ENCODE results near the gene PIM3. TPM values are rescaled to one million over a fixed set of nuclear protein-coding genes. Genes with fewer than 3 reads are reported as not detected.

Gene PIM3
- total RNA-seq (2014; rRNA removed; shearing (Covaris generic)): 9.3 and 12.7 TPM in 2 replicates

GRCh38 chr22:49960159-49961004 lies at the start of gene PIM3:
Gene PIM3 (plus strand): TSS chr22:49960772. CDS start chr22:49960948, 176 bp downstream.
- DNase-seq (ENCODE audit: low read depth): peak; percentile 93

- no peak for DNase-seq (ENCODE audit: low read depth)
Observed at GRCh38 chr22:49911881-49912625, 48.5 kb upstream of the PIM3 start.

DNA sequence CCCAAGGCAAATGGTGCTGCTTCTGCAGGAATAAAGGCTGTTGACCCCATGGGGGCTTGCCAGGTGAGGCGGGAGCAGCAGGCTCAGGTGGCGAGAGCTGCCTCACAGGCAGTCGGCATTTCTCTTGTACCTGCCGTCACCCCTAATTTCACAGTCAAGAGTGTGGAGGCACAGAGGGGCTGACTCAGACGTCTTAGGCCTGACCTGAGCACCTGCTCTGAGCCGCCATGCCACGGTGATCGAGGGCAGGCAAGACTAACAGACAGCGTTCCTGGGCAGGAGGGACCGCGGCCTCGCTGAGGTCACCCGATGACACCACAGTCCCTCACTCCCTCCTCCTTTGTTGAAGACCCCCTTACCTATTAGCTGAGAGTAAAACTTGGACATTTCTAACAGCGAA lies 47.5 kb upstream of the PIM3 start:
- no peak for DNase-seq (ENCODE audit: low read depth)

DNA sequence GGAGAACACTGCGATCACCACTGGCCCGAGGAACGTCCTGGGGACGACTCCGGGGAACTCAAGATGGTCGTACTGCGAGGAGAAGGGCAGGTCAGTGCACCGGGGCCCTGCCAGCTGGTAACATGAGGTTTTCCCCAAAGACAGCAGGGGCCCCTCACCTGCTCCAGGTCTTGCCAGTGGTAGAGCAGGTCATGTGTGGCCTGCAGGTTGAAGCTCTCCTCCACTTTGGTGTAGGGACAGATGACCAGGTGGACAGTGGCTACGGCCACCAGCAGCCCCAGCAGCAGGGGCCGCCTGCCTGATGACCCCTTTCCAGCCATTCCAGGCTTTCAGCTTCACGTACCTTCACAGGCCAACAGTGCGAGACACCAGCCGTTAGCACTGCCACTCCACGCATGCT lies 47.1 kb upstream of the PIM3 start:
- no peak for DNase-seq (ENCODE audit: low read depth)

DNA sequence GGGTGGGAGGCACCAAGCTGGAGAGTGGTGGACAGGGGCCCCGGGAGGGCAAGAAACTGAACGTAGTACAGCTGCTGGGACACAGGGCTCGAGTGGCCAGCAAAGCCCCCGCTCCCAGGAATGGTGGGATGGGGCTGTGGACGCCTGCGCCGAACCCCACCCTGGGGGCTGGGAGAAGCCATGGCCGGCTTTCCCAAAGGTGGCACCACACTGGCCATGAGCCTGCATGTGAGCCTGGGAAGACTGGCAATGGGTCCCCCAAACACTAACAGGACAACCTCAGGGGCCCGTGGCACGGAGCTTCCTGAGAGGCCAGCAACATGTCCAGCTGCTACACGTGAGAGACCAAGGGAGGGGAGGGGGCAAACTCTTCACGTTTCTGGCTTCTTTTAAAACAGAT lies 46.3 kb upstream of the PIM3 start:
- DNase-seq (ENCODE audit: low read depth): no peak

GRCh38 chr22:49915610-49916009 lies 45.0 kb upstream of the PIM3 start:
- DNase-seq (ENCODE audit: low read depth): no peak

- no peak for DNase-seq (ENCODE audit: low read depth)
Observed at GRCh38 chr22:49916831-49917230, 43.7 kb upstream of the PIM3 start.

GRCh38 chr22:49917974-49918910 lies 42.3 kb upstream of the PIM3 start, which contains the start of the genes ALG12 and CRELD2:
Gene ALG12 (minus strand): TSS chr22:49918438. CDS start chr22:49913765, 4,673 bp downstream.
Gene CRELD2 (plus strand): TSS chr22:49918634. CDS start chr22:49918770, 136 bp downstream.
- peak; percentile 93 for DNase-seq (ENCODE audit: low read depth)

- no peak for DNase-seq (ENCODE audit: low read depth)
Observed at GRCh38 chr22:49918911-49919881, 41.4 kb upstream of the PIM3 start.

GRCh38 chr22:49920859-49921258 lies 39.7 kb upstream of the PIM3 start:
- no peak for DNase-seq (ENCODE audit: low read depth)

- DNase-seq (ENCODE audit: low read depth): no peak
Observed at GRCh38 chr22:49921508-49922278, 38.9 kb upstream of the PIM3 start.

DNA sequence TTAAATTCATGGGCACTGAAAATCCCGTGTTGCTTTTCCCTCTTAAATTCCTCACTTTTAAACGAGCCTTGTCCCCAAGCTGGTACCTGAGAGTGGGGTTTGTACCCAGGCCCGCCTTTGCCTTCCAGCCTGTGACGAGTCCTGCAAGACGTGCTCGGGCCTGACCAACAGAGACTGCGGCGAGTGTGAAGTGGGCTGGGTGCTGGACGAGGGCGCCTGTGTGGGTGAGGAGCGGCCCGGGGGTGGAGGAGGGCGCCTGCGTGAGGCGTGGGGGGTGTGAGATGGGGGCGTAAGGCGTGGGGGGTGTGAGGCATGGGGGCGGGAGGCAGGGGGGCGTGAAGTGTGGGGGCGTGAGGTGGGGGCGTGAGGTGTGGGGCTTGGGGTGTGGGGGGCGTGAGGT lies 38.1 kb upstream of the PIM3 start:
- no peak for DNase-seq (ENCODE audit: low read depth)

GRCh38 chr22:49922926-49923325 lies 37.6 kb upstream of the PIM3 start:
- DNase-seq (ENCODE audit: low read depth): no peak

DNA sequence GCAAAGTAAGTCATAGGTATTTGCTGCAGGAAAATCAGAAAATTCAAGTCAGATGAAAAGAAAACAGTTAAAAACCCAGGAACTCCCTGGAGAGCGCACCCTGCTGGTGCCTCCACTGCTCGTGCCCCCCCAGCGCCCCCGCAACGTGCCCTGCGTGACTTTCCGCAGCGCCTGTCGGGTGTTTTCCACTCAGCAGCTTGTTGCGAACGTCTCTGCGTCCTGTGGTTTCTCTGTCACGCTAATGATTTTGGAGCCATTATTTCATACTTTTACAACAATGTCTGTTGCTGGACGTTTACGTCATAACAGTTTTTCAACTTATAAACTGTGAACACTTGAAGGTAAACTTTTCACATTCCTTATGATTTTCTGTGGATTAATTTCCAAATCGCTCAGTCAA lies 37.1 kb upstream of the PIM3 start:
- DNase-seq (ENCODE audit: low read depth): peak; percentile 53

DNA sequence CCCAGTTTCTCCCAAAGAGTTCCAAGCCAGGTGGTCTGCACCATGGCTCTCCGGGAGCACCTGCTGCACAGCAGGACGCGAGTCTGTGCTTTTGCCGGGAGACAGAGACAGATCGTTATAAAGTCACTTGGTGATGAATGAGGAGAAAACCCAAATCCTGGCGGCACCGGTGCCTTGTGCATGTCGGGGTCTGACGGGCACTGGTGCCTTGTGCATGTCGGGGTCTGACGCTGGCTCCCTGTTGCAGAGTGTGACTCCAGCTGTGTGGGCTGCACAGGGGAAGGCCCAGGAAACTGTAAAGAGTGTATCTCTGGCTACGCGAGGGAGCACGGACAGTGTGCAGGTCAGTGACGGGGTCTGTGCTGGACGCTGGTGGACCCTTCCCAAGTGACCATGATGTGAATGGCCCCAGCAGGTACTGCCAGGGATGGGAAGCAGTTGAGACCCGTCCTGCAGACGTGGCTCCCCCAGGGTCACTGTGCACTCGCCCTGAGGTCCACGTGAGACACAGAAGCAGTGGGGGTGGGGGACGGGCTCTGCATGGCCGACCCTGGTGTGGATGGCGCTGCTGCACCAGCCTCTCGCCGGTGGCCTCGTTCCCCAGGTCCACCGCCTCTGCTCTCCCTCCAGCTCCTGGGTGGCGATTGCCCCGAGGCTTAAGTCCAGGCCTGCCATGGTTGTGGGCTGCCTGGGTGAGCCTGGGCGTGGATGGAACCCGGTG lies 36.3 kb upstream of the PIM3 start:
- no peak for DNase-seq (ENCODE audit: low read depth)

DNA sequence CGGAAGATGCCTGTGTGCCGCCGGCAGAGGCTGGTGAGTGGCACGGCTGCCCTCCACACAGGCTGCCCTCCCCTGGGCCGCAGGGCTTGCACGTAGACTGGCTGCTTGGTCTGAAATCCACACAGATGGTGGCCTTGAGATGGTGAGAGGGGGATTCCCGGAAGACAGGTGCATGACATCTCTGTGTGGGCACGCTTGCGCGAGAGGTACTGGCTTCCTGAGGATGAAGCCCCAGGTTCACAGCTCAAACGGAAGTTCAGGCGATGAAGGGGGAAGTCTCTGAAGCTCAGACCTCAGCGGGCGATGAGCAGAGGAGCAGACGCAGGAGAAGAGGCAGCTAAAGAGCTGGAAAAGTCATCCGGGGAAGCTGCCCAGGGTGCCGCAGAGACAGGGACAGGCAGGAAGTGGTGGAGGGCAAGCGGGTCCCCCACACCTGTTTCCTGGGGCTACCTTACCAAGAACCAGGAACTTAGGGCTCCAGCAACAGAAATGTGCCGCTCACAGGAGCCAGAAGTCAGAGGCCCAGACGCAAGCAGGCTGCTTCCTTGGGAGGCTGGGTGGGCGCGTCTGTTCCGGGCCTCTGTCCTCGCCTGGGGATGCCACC lies 34.9 kb upstream of the PIM3 start:
- DNase-seq (ENCODE audit: low read depth): no peak

- DNase-seq (ENCODE audit: low read depth): no peak
Observed at GRCh38 chr22:49926916-49927315, 33.7 kb upstream of the PIM3 start.

DNA sequence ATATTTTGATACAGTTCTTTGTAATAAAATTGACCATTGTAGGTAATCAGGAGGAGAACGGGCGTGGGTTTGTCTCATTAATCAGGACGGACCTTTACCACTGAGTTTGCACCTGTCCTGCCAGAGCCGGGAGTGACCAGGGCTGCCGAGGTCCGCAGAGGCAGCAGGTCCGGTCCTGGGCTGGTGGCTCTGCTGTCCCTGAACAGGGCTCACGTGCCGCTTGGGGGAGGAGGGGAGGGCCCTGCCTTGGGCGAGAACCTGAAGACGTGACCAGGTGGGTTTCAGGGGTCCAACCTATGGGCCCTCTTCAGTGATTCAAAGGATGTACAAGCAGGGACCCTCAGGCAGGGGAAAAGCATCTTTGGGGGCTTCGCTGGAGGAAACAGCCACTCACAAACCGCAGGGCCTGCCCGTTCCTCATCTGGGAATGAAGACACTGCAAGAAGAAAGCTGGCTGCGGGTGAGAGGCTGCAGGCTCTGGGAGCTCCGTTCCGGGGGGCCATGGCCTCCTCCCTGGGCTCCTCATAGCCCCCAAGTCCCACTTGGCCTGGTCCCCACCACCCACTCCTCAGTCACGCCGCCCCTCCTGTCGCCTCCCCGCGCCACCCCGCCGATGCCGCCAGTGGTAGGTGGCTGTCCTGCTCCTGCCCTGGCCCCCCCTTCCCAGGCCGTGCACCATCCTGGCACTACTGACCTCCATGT lies 32.9 kb upstream of the PIM3 start:
- DNase-seq (ENCODE audit: low read depth): no peak
